NCI-H2227 (cell line): ENCODE data around the gene SPRN.
A peak's percentile ranks its signal among the peaks of the same experiment; 100 is the strongest.

Source experiments
- DNase-seq: peaks from one replicate; lab custom pipeline; 2025; ENCODE audit not compliant: unreplicated experiment; lab: John Stamatoyannopoulos, UW

The SPRN gene

GRCh38 chr10:133411523-133412380 lies 12.7 kb downstream of the SPRN start:
- DNase-seq = no peak

DNA sequence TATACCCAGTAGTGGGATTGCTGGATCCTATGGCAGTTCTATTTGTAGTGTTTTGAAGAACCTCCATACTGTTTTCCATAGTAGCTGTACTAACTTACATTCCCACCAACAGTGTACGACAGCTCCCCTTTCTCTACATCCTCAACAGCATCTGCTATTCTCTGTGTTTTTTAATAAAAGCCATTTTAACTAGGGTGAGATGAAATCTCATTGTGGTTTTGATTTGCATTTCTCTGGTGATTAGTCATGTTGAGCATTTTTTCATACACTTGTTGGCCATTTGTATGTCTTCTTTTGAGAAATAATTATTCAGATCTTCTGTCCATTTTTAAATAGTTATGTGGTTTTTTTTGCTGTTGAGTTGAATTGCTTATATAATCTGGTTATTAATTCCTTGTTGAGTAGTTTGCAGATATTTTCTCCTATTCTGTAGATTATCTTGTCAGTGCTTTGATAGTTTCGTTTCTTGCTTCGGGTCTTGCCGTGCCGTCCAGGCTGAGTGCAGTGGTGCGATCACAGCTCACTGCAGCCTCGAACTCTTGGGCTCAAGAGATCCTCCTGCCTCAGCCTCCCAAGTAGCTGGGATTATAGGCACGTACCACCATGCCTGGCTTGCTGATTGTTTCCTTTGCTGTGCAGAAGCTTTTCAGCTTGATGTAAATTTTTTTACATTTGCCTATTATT lies 18.4 kb downstream of the SPRN start:
- no peak for DNase-seq

DNA sequence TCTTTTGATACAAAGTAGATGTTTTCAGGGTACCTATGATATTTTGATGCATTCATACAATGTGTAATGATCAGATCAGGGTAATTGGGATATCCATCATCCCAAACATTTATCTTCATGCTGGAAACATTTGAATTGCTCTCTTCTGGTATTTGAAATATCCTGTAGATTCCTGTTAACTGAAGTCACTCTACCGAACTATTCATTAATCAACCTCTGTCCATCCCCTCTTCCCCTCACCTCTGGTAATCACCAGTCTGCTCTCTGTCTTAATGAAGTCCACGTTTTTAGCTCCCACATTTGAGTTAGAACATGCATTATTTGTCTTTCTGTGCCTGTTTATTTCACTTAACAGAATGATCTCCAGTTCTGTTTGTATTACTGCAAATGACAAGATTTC lies 19.2 kb downstream of the SPRN start:
- no peak for DNase-seq

GRCh38 chr10:133403784-133404183 lies 20.6 kb downstream of the SPRN start:
- no peak for DNase-seq

DNA sequence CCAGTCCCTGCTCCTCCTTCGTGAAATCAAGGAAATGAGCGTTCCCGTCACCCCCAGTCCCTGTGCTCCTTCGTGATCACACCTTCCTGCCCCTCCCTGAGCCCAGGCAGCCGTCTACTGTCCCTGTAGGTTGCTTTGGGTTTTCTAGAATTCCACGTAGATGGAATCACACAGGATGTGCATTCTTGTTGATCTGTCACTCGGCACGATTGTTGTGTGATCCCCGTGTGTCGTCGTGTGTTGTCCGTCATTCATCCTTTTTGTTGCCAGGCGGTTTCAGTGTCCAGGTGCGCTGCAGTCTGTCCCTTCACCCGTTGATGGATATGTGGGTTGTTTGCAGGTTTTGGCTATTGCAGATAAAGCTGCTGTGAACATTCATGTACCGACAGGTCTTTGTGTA lies 21.1 kb downstream of the SPRN start:
- DNase-seq = no peak

GRCh38 chr10:133401981-133402725 lies 22.3 kb downstream of the SPRN start:
- DNase-seq = no peak

DNA sequence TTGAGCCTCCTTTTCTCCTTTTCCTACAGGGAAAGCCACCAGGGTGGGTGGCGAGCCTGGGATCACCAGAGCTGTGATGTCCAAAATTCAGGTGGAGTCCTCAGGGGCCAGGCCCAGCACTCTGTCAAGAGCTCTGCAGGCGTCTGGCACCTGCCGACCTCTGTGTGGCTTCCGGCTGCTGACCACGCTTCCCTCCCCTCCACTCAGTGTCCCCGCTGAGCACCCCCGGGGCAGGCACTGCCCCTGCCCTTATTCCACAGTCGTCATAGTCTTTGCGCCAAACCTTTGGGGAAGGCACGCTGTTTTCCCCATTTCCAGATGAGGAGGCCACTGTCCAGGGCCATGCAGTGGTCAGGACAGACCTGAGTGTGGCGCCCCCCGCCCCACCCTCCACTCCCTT lies 22.9 kb downstream of the SPRN start:
- DNase-seq = no peak

- no peak for DNase-seq
These were observed 23.6 kb downstream of the SPRN start for GRCh38 chr10:133400624-133401424.

- DNase-seq = no peak
These were observed 25.3 kb downstream of the SPRN start for GRCh38 chr10:133399123-133399601.

- no peak for DNase-seq
These were observed 26.5 kb downstream of the SPRN start for GRCh38 chr10:133397938-133398337.

GRCh38 chr10:133396035-133396624 lies 28.3 kb downstream of the SPRN start:
- DNase-seq = no peak

DNA sequence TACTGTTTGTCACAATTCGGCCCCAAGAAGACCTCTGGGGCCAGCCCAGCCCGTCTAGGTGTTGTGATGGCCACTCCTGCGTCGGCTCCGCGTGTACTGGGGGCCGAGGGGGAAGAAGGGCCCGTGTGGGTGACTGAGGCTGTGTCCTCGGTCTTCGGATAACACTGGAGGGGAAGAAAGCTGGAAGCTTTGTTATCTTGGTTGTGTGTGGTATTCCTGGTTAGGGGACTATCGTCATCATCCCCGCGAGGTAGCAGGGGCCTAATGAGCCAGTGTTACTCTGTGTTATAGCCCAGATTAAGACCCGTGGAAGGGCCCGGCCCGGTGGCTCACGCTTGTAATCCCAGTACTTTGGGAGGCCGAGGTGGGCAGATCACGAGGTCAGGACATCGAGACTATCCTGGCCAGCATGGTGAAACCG lies 29.6 kb downstream of the SPRN start:
- no peak for DNase-seq

GRCh38 chr10:133394064-133394663 lies 30.3 kb downstream of the SPRN start, which contains the start of gene MTG1:
Gene MTG1 (plus strand): TSS chr10:133394157. CDS start chr10:133394221, 64 bp downstream.
- peak; percentile 96 for DNase-seq

- no peak for DNase-seq
These were observed 30.9 kb downstream of the SPRN start for GRCh38 chr10:133393401-133394063.

DNA sequence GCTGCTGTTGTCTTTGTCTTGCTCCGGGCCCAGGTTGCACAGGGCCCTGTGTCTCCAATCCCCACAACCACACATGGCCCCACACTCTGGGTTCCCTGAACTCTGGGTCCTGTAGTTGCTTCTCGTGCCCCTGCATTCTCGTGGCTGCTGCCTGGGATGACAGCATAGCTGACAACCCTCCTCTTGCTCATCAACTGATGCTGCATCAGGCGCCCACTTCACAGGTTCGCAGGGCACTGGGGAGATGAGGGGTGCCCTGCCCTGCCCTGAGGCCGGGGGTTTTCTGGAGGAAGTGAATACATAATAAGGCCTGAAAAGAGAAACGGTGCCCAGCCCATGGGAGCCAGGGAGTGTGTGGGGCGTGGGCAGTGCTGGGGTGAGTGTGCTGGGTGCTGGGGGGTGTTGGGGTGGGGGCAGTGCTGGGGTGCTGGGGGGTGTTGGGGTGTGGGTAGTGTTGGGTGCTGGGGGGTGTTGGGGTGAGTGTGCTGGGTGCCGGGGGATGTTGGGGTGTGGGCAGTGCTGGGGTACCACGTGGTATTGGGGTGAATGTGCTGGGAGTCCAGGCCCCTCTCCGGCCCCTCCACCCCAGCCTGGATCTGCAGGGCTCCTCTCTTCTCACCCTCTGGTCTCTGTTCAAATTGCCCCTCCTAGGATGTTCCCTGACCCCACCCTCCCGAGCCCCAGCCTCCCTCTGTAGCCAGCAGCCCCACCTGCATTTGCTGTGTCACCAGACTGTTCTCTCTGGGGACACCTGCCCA lies 32.5 kb downstream of the SPRN start:
- no peak for DNase-seq

DNA sequence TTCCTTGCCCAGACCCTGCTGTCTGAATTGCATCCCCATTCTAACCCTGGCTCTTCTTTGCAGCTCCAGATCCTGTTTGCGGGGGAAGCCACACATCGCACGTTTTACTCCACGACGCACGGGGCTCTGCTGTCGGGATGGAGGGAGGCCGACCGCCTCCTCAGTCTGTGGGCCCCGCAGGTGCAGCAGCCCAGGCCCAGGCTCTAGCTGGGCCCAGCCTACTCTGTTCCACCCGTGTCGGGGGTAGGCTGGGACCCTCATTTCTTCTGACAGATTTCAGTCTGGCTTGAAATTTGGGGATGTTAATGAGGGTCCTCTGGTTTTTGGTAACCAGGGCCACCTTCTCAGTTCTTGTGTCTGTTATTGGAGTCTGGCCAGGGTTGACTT lies 33.2 kb downstream of the SPRN start:
- DNase-seq = no peak

DNA sequence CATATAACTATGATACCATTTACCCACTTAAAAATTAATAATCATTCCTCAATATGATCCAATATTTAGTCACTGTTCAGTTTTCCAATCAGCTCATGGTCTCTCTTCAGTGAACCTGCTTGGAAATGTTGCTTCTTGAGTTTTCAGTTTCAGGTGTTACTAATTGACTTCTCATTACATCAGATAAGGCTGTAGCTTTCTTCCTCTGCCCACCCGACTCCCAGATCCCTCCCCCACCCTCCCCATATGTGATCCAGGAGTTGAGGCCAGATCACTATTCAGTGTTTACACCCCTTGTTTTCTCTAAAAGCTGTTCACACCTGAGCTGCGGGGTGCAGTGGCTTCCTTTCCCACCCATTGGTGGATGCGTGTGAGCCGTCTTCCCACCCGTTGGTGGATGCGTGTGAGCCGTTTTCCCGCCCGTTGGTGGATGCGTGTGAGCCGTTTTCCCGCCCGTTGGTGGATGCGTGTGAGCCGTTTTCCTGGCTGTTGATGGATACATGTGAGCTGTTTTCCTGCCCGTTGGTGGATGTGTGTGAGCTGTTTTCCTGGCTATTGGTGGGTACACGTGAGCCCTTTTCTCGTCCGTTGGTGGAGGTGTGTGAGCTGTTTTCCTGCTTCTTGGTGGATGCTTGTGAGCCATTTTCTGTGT lies 33.7 kb downstream of the SPRN start:
- no peak for DNase-seq
